HuH-7 (cell line): ENCODE results near the gene CHN2.
A peak's percentile ranks its signal among the peaks of the same experiment; 100 is the strongest.

Experiments
- DNase-seq: peaks from one replicate; pipeline ENCODE4 v3.0.0; 2011; ENCODE audit warnings: low spot score

Gene CHN2

DNA sequence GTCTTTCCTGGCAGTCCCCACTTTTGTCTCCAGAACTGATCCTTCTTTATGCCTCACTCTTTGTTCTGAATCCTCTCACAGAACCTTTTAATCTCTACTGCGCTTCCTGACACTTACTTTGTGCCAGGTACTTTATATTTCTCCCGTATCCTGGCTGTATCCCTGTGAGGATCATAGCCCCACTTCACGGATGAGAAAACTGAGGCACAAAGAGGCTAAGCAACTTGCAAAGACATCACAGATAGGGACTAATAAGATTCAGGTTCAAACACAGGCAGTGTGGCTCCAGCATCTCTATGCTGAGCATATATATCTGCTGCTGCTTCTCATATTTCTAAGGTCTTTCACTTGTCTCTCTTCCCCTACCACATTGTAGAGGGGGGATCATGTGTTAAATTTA, 116.7 kb downstream of the CHN2 start:
- DNase-seq: no peak

DNA sequence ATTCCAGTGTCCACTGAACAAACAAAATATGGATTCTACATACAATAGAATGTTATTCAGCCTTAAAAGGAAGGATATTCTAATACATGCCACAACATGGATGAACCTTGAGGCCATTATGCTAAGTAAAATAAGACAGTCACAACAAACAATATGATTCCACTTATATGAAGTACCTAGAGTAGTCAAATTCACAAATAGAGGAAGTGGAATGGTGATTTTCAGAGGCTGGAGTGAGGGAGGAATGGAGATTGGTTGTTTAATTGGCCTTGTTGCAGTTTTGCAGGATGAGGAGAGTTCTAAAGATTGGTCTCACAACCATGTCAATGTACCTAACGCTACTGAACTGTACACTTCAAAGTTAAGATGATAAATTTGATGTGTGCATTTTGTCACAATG, 119.6 kb downstream of the CHN2 start:
- no peak for DNase-seq

DNA sequence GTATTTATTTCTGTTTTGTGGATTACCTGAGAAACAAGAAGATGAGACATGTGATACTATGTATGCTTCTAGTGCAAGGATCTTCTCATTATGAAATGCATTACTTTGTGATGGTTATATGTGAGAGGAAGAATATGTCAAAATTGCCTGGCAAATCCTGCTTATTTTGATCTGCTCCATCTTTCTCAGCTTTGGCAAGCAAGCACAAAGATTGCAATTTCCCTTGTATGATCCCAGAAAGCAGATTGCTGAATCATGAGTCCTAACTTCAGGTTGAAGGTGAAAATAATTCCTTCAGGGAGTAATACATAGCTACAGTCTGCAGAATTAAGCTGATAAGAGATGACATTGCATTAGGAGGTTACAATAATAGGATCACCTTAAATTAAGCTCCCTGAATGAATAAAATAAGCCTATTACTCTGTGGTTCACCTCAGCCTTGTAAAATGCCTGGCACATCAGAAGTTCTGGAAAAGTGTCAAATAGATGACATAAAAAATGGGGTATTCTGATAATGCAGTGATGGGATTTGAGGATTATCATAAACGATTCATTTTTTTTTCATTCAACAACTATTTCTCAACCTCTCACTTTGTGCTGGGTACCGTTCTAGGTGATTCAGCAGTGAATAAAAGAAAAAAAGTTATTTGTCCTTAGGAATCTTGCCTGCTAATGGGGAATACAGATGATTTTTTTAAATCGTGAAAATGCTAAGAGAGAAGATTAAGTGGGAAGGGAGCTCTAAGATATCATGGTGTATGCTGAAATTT, 120.7 kb downstream of the CHN2 start:
- no peak for DNase-seq

DNA sequence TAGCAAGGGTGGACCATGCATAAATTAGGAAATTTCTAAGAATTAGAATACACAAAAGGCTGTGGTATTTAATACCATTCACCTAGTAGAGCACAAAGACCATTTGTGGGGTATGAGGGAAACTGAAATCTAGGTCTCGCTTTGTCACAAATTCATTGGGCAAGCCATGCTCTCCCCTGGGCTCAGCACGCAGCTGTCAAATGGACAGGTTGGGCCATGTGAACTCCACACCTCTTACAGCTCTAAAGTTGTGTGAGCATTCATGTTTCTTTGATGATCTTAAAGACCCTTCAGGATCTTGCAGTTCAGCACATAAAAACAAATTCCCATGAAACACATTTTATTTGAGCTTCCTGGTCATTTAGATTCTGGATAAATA, 121.3 kb downstream of the CHN2 start:
- no peak for DNase-seq

GRCh38 chr7:29316926-29317325, 122.4 kb downstream of the CHN2 start:
- no peak for DNase-seq

- DNase-seq: no peak
Measured at GRCh38 chr7:29318853-29319718, 124.5 kb downstream of the CHN2 start.

DNA sequence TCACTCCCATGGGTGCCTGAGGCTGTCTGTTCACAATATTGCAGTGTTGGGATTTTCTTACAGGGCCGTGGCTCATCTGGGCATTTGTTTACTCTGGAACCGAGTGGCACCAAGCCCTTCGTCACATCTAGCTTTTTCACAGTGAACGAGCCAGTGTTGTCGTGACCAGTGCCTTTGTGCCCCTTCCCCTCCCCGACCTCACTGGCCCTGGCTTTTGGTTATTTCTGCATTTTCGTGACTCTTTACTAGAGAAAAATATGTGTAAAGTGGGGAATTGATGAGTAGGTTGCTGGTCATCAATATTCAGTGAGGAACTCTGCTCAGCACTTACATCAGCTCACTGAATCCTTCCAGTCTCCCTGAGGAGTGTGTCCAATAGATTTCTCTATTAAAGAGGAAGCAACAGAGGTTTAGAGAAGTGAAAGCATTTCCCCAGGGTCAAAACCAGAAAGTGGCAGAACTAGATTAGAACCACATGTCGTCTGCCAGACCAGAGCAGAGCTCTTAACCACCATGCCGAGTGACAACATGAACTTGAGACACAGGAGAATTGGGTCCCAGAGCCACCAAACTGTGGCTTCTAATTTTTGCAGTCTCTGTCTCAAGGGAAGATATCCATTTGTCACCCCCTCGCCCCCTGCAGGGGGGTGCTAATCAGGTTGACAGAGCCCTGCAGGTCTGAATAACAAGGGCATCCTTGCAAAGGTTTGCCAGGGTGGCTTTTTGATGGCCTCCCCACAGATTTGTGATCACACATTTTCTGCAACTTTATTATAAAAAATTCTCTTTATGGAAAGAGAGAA, 125.3 kb downstream of the CHN2 start:
- no peak for DNase-seq

- no peak for DNase-seq
Measured at GRCh38 chr7:29320577-29320976, 126.0 kb downstream of the CHN2 start.

DNA sequence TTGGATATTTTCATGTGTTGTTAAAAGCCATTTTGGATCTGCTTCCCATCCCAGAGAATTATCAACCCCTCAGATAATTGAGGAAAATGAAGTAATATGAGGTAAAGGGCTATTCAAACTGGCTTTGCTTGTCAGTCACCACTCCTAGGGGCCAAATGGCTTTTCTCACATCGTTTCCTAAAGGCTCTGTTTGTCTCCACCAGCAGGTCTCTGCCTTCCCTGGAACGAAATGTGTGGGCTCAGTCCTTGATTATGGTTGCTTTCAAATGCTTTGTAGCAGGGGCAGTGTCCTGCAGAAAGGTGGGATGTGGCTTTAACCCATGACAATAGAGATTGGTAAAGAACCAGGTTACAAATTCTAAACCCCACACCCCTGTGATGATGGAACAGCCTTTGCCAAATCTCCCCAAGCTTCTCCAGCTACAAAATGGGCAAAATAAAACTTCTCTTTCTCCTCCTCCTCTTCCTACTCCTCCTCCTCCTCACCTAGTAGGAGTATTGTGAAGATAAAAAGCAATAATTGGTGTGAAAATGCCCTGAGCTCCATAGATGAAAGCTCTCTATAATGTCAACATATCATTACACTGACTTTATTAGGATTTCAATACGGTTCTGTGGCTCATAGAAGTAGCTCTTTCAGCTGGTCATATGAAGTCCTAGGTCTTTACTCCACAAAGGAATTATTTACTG, 127.6 kb downstream of the CHN2 start:
- no peak for DNase-seq

DNA sequence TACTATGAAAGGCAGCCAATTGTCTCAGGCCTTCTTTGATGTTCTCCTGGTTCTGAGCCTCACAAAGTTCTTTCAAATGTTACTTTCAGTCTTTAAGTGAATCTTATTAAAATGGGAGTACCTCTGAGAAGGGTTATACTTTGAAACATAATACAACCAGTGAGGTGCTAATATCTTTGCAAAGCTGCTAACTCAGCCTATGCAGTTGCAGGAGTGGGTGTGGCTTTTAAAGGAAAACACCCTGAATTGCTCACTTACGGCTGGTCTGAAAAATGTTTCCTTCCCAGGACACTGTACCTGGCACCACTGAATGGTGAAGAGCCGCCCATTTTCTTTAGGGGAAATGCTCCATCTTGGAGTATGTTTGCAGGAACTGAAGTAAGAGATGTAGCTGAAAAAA, 130.9 kb downstream of the CHN2 start:
- no peak for DNase-seq

- no peak for DNase-seq
Measured at GRCh38 chr7:29326864-29327263, 132.3 kb downstream of the CHN2 start.

DNA sequence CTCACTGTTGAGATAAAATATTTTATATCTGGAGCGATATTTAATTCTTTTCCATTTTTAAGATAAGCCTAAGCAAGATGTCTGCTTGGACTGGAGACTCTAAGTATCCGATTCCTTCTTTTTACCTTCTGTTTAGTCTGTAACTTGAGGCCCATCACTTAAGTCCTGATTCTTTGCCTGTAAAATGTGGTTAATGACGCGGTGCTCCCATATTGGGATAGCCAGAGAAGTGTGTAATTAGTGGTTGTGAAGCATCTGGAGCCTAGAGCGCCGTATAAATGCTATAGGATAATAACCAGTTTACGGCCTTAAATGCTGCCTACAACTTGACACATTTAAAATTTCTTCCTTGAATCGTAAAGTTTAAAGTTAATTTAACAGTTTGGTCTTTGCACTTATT, 132.9 kb downstream of the CHN2 start:
- no peak for DNase-seq

GRCh38 chr7:29328045-29328444, 133.5 kb downstream of the CHN2 start:
- DNase-seq: no peak

GRCh38 chr7:29328811-29329210, 134.2 kb downstream of the CHN2 start:
- DNase-seq: no peak

GRCh38 chr7:29329686-29330085, 135.1 kb downstream of the CHN2 start:
- DNase-seq: no peak

DNA sequence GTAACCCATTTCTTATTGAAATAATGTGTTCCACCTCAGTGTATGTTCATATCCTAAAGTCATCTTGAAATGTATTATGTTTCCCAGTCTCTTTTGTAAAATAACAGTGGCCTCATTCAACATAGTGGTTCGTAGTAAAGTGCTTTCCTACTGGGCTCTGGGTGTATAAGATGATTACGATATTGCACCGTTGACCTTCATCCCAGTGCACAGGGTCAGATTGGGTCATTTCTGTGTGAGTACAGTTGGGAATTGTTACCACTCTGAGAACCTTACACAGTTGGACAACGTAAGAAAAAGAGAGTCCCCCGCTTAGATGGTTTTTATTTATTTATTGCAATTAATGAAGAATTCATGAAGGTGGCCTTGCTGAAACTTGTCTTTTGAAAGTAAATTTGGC, 135.6 kb downstream of the CHN2 start:
- peak; percentile 33 for DNase-seq

- DNase-seq: no peak
Measured at GRCh38 chr7:29331163-29331562, 136.6 kb downstream of the CHN2 start.

DNA sequence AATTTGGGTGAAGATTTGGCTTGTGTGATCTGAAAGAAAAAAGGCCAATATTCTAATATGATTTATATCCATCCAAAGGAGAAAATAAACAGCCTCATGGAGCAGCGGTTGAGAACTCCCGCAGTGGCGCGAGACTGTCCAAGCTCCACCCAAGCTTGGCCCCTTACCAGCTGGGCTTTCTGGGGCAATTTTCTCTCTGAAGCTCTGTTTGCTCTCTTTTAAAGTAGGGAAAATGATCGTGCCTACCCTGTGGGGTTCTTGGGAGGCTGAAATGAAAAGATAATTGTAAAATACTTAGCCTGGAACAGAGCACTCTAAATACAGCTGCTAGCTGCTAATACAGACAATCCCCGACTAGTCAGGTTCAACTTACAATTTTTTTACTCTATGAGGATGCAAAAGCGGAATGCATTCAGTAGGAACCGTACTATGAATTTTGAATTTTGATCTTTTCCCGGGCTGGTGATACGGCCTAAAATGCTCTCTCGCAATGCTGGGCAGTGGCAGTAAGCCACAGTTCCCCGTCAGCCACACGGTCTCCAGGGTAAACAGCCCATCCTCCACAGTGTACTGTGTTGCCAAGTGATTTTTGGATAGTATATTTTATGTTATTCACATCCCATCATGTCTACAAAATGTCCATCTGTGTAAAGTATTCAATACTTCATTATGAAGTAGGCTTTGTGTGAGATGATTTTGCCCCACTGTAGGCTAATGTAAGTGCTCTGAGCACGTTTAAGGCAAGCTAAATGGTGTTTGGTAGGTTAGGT, 137.7 kb downstream of the CHN2 start:
- no peak for DNase-seq

DNA sequence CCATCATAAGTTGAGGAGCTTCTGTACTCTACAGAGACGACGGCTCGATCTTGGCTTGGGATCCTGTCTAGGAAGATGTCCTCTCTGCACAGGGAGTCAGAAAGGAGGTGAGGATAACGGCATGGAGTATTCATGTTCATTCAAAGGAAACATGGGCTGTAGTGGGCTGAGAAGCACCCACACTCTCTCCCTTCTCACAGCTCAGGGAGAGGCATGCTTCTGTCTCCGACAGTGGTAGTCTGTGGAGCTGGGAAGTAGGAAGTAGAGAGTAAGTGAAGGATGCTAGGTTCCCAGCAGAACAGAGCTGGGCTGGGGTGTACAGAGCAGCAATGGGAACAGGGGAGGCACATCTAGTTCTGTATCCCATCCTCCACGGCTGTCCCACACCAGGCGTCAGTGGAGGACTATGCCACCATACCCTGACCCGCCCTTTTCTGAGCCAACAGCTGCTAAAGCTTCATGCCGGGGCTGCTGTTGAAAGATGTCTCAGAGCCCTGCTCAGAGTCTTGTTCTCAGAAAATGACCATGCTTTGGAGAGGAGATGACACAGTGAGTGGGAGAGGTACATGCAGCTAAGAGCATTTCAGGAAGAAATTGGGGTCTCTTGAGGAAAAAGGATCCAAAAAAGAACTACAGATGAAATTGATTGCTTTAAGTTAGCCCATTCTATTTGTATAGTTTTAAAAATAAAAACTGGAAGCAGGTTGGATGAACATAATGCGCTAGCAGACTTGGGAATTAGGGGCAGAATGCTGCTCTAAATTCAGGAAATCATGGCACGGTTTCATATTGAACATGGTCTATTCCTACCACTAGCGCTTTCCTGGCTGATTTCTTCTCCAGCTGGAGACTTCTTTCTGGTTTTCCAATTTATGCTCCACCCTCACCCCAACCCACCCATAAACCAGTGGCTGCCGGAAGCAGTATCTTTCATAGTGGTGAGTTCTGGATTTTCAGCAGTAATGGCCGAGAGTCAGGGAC, 138.6 kb downstream of the CHN2 start:
- no peak for DNase-seq
